GM18498 (cell line): ENCODE results near the gene KMT2B.
A peak's percentile ranks its signal among the peaks of the same experiment; 100 is the strongest.

ENCODE experiments used
- ATAC-seq: cut with Tn5 transposase; IDR thresholded peaks from one replicate; pipeline ENCODE4 v1.9.1; 2021; ENCODE audit warnings: mild to moderate bottlenecking, moderate library complexity; ENCODE audit not compliant: unreplicated experiment

Gene KMT2B

GRCh38 chr19:35741203-35741515, 23.4 kb downstream of the KMT2B start:
- no peak for ATAC-seq

GRCh38 chr19:35742121-35742724, 24.4 kb downstream of the KMT2B start, which contains the start of gene IGFLR1:
IGFLR1 (minus strand) TSS chr19:35742452; CDS start chr19:35741180, 1,272 bp downstream.
- peak; percentile 17 for ATAC-seq

GRCh38 chr19:35743640-35744429, 26.0 kb downstream of the KMT2B start:
- no peak for ATAC-seq

- peak; percentile 37 for ATAC-seq
Measured at GRCh38 chr19:35744430-35745327, 26.9 kb downstream of the KMT2B start.

GRCh38 chr19:35745328-35746086, 27.7 kb downstream of the KMT2B start, which contains the start of the genes PSENEN and U2AF1L4:
PSENEN (plus strand) TSS chr19:35745651; CDS start chr19:35745931, 280 bp downstream.
U2AF1L4 (minus strand) TSS chr19:35745418; CDS start chr19:35745391, 27 bp downstream.
- ATAC-seq: peak; percentile 47

GRCh38 chr19:35746087-35746462, 28.3 kb downstream of the KMT2B start:
- ATAC-seq: no peak

- ATAC-seq: no peak
Measured at GRCh38 chr19:35746531-35746930, 28.7 kb downstream of the KMT2B start.

- ATAC-seq: peak; percentile 70
Measured at GRCh38 chr19:35748106-35749020, 30.6 kb downstream of the KMT2B start, which contains the start of gene LIN37. LIN37 (plus strand) TSS chr19:35748576; CDS start chr19:35748725, 149 bp downstream.

GRCh38 chr19:35750167-35750566, 32.4 kb downstream of the KMT2B start:
- no peak for ATAC-seq

GRCh38 chr19:35751839-35752745, 34.3 kb downstream of the KMT2B start:
- no peak for ATAC-seq

- no peak for ATAC-seq
Measured at GRCh38 chr19:35752746-35753350, 35.0 kb downstream of the KMT2B start.

- ATAC-seq: no peak
Measured at GRCh38 chr19:35753634-35754369, 36.0 kb downstream of the KMT2B start.

- no peak for ATAC-seq
Measured at GRCh38 chr19:35754370-35755130, 36.7 kb downstream of the KMT2B start.

- no peak for ATAC-seq
Measured at GRCh38 chr19:35755131-35755549, 37.3 kb downstream of the KMT2B start.

- ATAC-seq: no peak
Measured at GRCh38 chr19:35755550-35756376, 38.0 kb downstream of the KMT2B start.
